IMR-90 (cell line): ENCODE data around the gene ELP6. TPM values are rescaled to one million over a fixed set of nuclear protein-coding genes. Genes with fewer than 3 reads are reported as not detected.

ENCODE experiments used
- ATAC-seq: fragments of 200-7000 bp; cut with Tn5 transposase; 2 replicates; pipeline ENCODE4 v1.9.1; 2020; ENCODE audit warnings: low read depth, mild to moderate bottlenecking, moderate library complexity
- BruUV-seq: library from RNA; stranded (reverse); fragments of 400-500 nt; replicated peaks from 2 replicates; lab custom pipeline; 2021; lab: Mats Ljungman, UMichigan
- CTCF ChIA-PET: fragments of 300-600 bp; formaldehyde crosslinking; extraction: SDS; loops from one replicate; lab custom pipeline; 2021; ENCODE audit warnings: antibody characterized with exemption; lab: Yijun Ruan, JAX
- POLR2A ChIA-PET: fragments of 300-600 bp; sonication (Branson Sonifier 250); formaldehyde crosslinking; loops from one replicate; lab custom pipeline; 2022; ENCODE audit warnings: antibody characterized with exemption; ENCODE audit not compliant: unreplicated experiment; lab: Charles Lee
- DNase-seq: peaks from one replicate; pipeline ENCODE4 v3.0.0; 2013
- H2AFZ ChIP-seq: replicated peaks from 2 replicates; pipeline ENCODE3; 2013; ENCODE audit warnings: low read length, mild to moderate bottlenecking; ENCODE audit not compliant: poor library complexity
- H2AK5ac ChIP-seq: 2 replicates; pipeline ENCODE4 v1.6.1; 2013; ENCODE audit warnings: low read depth, low read length, inconsistent platforms
- H2AK9ac ChIP-seq: replicated peaks from 2 replicates; pipeline ENCODE3; 2013; ENCODE audit warnings: mild to moderate bottlenecking, low read depth, low read length, moderate library complexity; ENCODE audit not compliant: poor library complexity
- H2BK120ac ChIP-seq: 2 replicates; pipeline ENCODE4 v1.6.1; 2013; ENCODE audit warnings: low read depth, low read length, inconsistent platforms
- H2BK15ac ChIP-seq: 3 replicates; pipeline ENCODE4 v1.6.1; 2013; ENCODE audit warnings: low read depth, low read length, inconsistent platforms
- H2BK20ac ChIP-seq: 2 replicates; pipeline ENCODE4 v1.6.1; 2013; ENCODE audit warnings: low read depth, mild to moderate bottlenecking, inconsistent platforms, low read length, moderate library complexity
- H2BK5ac ChIP-seq: 2 replicates; pipeline ENCODE4 v1.6.1; 2013; ENCODE audit warnings: mild to moderate bottlenecking, low read depth, low read length, inconsistent platforms; ENCODE audit not compliant: poor library complexity, severe bottlenecking
- H3K14ac ChIP-seq: replicated peaks from 2 replicates; pipeline ENCODE4 v1.6.1; 2013; ENCODE audit warnings: low read depth, low read length, inconsistent platforms
- H3K18ac ChIP-seq: 2 replicates; pipeline ENCODE4 v1.6.1; 2013; ENCODE audit warnings: low read depth, low read length, control low read depth
- H3K23ac ChIP-seq: 2 replicates; pipeline ENCODE4 v1.6.1; 2013; ENCODE audit warnings: low read depth, low read length, inconsistent platforms
- H3K27ac ChIP-seq: 2 replicates; pipeline ENCODE4 v1.5.1; 2013; ENCODE audit warnings: mild to moderate bottlenecking, control low read depth, low read length; ENCODE audit not compliant: insufficient read depth
- H3K27me3 ChIP-seq: 2 replicates; pipeline ENCODE4 v1.6.1; 2013; ENCODE audit warnings: low read length; ENCODE audit not compliant: control insufficient read depth, insufficient read depth
- H3K36me3 ChIP-seq: 2 replicates; pipeline ENCODE4 v1.6.1; 2013; ENCODE audit warnings: low read length, mixed read lengths; ENCODE audit not compliant: control insufficient read depth, insufficient read depth
- H3K4ac ChIP-seq: 2 replicates; pipeline ENCODE4 v1.6.1; 2013; ENCODE audit warnings: low read depth, low read length, inconsistent platforms
- H3K4me1 ChIP-seq: 2 replicates; pipeline ENCODE4 v1.6.1; 2013; ENCODE audit warnings: low read length, mixed read lengths; ENCODE audit not compliant: control insufficient read depth, insufficient read depth
- H3K4me2 ChIP-seq: 2 replicates; pipeline ENCODE4 v1.6.1; 2013; ENCODE audit warnings: low read depth, mild to moderate bottlenecking, control low read depth, low read length, moderate library complexity
- H3K4me3 ChIP-seq: 2 replicates; pipeline ENCODE4 v1.5.1; 2013; ENCODE audit warnings: low read depth, mild to moderate bottlenecking, control low read depth, low read length, moderate library complexity; ENCODE audit not compliant: insufficient read depth
- H3K56ac ChIP-seq: 2 replicates; pipeline ENCODE4 v1.6.1; 2013; ENCODE audit warnings: low read length, inconsistent platforms; ENCODE audit not compliant: insufficient read depth; ENCODE audit errors: extremely low read depth
- H3K79me1 ChIP-seq, 2 experiments: 2 replicates each; pipeline ENCODE4 v1.6.1; 2013; ENCODE audit warnings: low read length in 2 of 2, inconsistent platforms in 1 of 2, low read depth in 1 of 2
- H3K9ac ChIP-seq: 2 replicates; pipeline ENCODE4 v1.6.1; 2013; ENCODE audit warnings: low read depth, low read length, control low read depth
- H3K9me1 ChIP-seq: 2 replicates; pipeline ENCODE4 v1.6.1; 2013; ENCODE audit warnings: low read length, inconsistent platforms; ENCODE audit not compliant: insufficient read depth
- H3K9me3 ChIP-seq: 2 replicates; pipeline ENCODE4 v1.6.1; 2013; ENCODE audit warnings: low read length; ENCODE audit not compliant: control insufficient read depth, insufficient read depth
- H4K20me1 ChIP-seq: 2 replicates; pipeline ENCODE4 v1.6.1; 2013; ENCODE audit warnings: low read length, inconsistent platforms; ENCODE audit not compliant: insufficient read depth
- H4K5ac ChIP-seq: 2 replicates; pipeline ENCODE4 v1.6.1; 2013; ENCODE audit warnings: mild to moderate bottlenecking, low read depth, low read length, control low read depth
- H4K8ac ChIP-seq, 2 experiments: 2 replicates each; pipeline ENCODE4 v1.6.1; 2013; ENCODE audit warnings: low read depth in 2 of 2, low read length in 2 of 2, control low read depth in 1 of 2, inconsistent platforms in 1 of 2
- H4K91ac ChIP-seq: 2 replicates; pipeline ENCODE4 v1.6.1; 2013; ENCODE audit warnings: low read depth, low read length, inconsistent platforms; ENCODE audit not compliant: insufficient read depth
- CEBPB ChIP-seq: IDR thresholded peaks from 2 replicates; pipeline ENCODE4 v1.6.1; 2012; ENCODE audit warnings: low read depth, low read length, improper control_type of control experiment
- POLR2A ChIP-seq: IDR thresholded peaks from 2 replicates; pipeline ENCODE4 v1.6.1; 2012; ENCODE audit warnings: mild to moderate bottlenecking, low read depth, low read length
- RFX5 ChIP-seq: IDR thresholded peaks from 2 replicates; pipeline ENCODE4 v1.8.0; 2012; ENCODE audit warnings: low read depth, mild to moderate bottlenecking, low read length, moderate library complexity
- WGBS, 2 experiments: methylation state at CpG; one replicate each; pipeline versions ENCODE4 v1.1.5 to v1.1.7; 2013; ENCODE audit warnings: missing lambda C conversion rate in 2 of 2; ENCODE audit not compliant: insufficient read length in 1 of 2; ENCODE audit errors: extremely low coverage in 2 of 2; 5-methylcytosine and 5-hydroxymethylcytosine counted together
- dilution Hi-C: fragments of 300-500 bp; cut with HindIII; formaldehyde crosslinking; loops from one replicate; pipeline ENCODE4 v1.14.3; 2018; ENCODE audit warnings: low sequenced_read_pairs; ENCODE audit not compliant: unreplicated experiment
- in situ Hi-C: fragments of 300-500 bp; cut with MboI; formaldehyde crosslinking; loops from 3 replicates; pipeline ENCODE4 v1.14.3; 2019; ENCODE audit warnings: low sequenced_read_pairs, inconsistent platforms, mixed read lengths
- intact Hi-C: fragments of 100-400 bp; cut with micrococcal nuclease; formaldehyde crosslinking; loops from 2 replicates; pipeline ENCODE4 v1.10.0; 2022
- polyA plus RNA-seq, 3 experiments: library from polyadenylated mRNA; depleted of rRNA; stranded (reverse); fragments of >200 nt; gene quantifications; 2 replicates each; pipeline ENCODE4 v1.2.3, GENCODE V29; 2012; ENCODE audit warnings: low replicate concordance in 1 of 3
- total RNA-seq: library from RNA; depleted of rRNA; stranded (reverse); fragments of >200 nt; gene quantifications from 2 replicates; pipeline ENCODE4 v1.2.3, GENCODE V29; 2012

ELP6 gene
- total and polyA plus RNA-seq, 2 of the 4 experiments (the other 2 are of a cell fraction), result 31.4 to 44.9 TPM

- Histone ChIP-seq H3K4me3 (no peak overlapping the region), H3K23ac (no peak overlapping the region), H3K4me1 (peaks cover 2% of the 10 kb centered on the region; the same call in 1 of the 2 replicates), H3K14ac (no peak overlapping the region), H2AFZ (no peak overlapping the region), H3K4me2 (no peak overlapping the region), H3K79me1 (peaks cover 17 to 19% of the 10 kb centered on the region in 2 experiments), H3K56ac (no peak overlapping the region), H2BK5ac (no peak overlapping the region), H3K27ac (no peak overlapping the region), H2AK5ac (no peak overlapping the region), H3K9ac (no peak overlapping the region), H2BK15ac (no peak overlapping the region), H2BK20ac (no peak overlapping the region), H3K4ac (no peak overlapping the region), H3K36me3 (no peaks in the 10 kb centered on the region), H2AK9ac (no peak overlapping the region), H3K9me3 (no peaks in the 10 kb centered on the region), H3K18ac (no peak overlapping the region), H4K20me1 (no peaks in the 10 kb centered on the region), H4K5ac (no peak overlapping the region), H4K8ac (peak overlapping the region in 1 of 2 experiments; percentile 21; a peak in 1 of 4 replicates), H3K27me3 (no peaks in the 10 kb centered on the region), H2BK120ac (no peak overlapping the region), H3K9me1 (peaks cover 6% of the 10 kb centered on the region), H4K91ac (no peak overlapping the region)
- intact Hi-C loops, result no loop called here
- ChIA-PET CTCF (interaction anchor here (0.6 kb wide), 1 partner anchor 71 kb away, joined by 7 read pairs; no protein-coding TSS in a partner anchor), POLR2A (no interaction called here)
- dilution Hi-C loops, result no loop called here
- BruUV-seq, result no TSS peak
- WGBS, 2 experiments, result no CpG with 5 or more reads among the region's 5 CpGs
- DNase-seq (no peak), ATAC-seq (no peak)
- no peak for TF ChIP-seq POLR2A
- TF ChIP-seq RFX5, result no peak
- no peak for TF ChIP-seq CEBPB
- in situ Hi-C loops, result no loop called here
Observed at GRCh38 chr3:47515864-47516319, 2.4 kb upstream of the ELP6 start.
